IPS-18c (cell line): ENCODE results near the gene UBE2V1.

Experiments used
- H3K4me3 ChIP-seq: 2 replicates; pipeline ENCODE4 v1.7.0; 2013; ENCODE audit warnings: low read depth, mild to moderate bottlenecking, low read length, moderate library complexity; ENCODE audit not compliant: insufficient read depth
- H3K9me3 ChIP-seq: one replicate; pipeline ENCODE4 v1.6.1; 2013; ENCODE audit warnings: mild to moderate bottlenecking, low read length, moderate library complexity; ENCODE audit not compliant: control insufficient read depth, insufficient read depth

Gene UBE2V1

GRCh38 chr20:50044353-50044960 lies 68.5 kb downstream of the UBE2V1 start:
- Histone ChIP-seq H3K4me3 (no peak overlapping the region), H3K9me3 (no peaks in the 10 kb centered on the region)

GRCh38 chr20:50043573-50044352 lies 69.2 kb downstream of the UBE2V1 start:
- no peak overlapping the region for H3K4me3 ChIP-seq
- no peaks in the 10 kb centered on the region for H3K9me3 ChIP-seq

DNA sequence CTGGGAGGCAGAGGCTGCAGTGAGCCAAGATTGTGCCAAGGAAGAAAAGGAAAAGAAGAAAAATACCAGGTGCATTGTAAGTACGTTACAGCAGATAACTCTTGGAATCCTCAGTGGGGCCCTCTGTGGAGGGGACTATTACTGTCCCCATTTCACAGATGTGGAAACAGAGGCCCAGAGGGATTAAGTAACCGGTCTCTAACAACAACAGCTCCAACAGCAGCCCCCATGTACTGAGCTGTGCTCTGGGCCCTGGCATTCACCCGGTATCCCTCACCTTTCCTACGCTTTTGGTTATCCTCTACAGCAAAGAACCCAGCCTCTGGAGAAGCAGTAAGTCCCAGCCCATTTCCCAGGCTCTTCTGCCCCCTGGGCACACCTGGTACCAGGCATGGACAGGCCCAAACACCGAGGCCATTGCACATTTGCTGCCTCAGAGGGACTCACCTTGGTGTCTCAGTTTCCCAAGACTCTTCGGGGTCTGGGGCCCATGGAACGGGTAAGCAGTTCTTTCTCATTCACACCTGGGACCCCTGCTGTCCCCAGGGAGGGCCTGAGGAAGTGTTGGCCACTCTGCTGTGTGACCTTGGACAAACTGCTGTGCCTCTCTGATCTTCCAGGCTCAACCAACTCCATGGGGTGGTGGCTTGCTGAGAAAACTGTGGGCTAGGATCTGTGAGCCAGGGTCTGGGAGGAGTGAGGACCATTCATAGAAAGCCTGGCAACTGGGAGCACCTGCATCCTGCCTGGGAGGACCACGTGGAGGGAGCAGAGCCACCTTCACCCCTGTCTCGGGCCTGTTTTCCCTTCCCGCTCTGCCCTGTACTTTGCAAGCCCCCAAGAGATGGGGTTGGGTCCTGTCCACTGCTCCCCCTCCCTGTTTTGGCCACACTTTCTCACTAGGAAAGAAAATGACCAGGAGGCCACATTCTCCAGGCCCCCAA lies 70.3 kb downstream of the UBE2V1 start:
- Histone ChIP-seq H3K9me3 (no peaks in the 10 kb centered on the region), H3K4me3 (no peak overlapping the region)

- no peak overlapping the region for H3K4me3 ChIP-seq
- no peaks in the 10 kb centered on the region for H3K9me3 ChIP-seq
These were observed 71.6 kb downstream of the UBE2V1 start for GRCh38 chr20:50041246-50041873.

- Histone ChIP-seq H3K4me3 (no peak overlapping the region), H3K9me3 (no peaks in the 10 kb centered on the region)
These were observed 72.3 kb downstream of the UBE2V1 start for GRCh38 chr20:50040432-50041245.

- no peak overlapping the region for H3K4me3 ChIP-seq
- H3K9me3 ChIP-seq, result no peaks in the 10 kb centered on the region
These were observed 73.1 kb downstream of the UBE2V1 start for GRCh38 chr20:50039706-50040431.

DNA sequence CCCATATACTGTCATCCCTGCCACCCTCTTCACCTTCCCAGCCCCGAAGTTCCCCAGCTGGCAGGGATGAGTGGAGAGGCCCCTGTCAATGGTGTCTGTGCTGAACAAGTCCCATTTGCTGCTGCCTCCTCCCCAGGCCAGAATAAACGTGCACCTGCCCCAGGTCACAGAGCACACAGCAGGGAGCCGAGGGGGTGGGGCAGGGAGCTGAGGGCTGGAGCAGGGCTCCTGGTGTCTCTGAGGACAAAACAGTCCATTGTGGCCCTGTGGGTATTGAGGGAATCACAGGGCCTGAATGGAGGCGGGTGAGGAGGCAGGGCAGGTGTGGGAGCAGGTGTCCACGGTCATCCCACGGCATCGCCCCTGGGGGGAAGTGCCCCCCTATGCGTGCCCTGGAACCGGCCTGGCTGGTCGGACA lies 74.4 kb downstream of the UBE2V1 start:
- Histone ChIP-seq H3K4me3 (no peak overlapping the region), H3K9me3 (no peaks in the 10 kb centered on the region)

GRCh38 chr20:50038169-50038568 lies 74.8 kb downstream of the UBE2V1 start:
- no peak overlapping the region for H3K4me3 ChIP-seq

DNA sequence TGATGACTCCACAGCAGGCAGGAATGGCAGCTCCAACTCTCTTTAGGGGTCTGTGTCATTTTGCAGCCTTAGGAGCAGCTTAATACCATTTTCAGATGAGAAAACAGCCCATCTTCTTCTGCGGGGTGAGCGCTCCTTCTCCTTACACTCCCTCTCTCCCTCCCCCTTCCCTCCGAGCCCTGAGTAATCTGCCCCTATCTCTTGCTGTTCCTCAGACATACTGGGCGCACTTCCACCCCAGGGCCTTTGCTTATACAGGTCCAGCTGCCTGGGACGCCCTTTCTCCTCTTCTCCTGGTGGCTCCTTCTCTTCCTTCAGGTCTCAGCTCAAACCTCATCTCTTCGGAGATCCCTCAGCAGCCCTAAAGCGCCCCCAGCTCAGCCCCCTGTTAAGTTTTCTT lies 75.4 kb downstream of the UBE2V1 start:
- H3K4me3 ChIP-seq, result no peak overlapping the region
- H3K9me3 ChIP-seq, result no peaks in the 10 kb centered on the region

More at GRCh38 chr20:50038169-50038568, 74.8 kb downstream of the UBE2V1 start:
- H3K9me3 ChIP-seq, result no peaks in the 10 kb centered on the region

DNA sequence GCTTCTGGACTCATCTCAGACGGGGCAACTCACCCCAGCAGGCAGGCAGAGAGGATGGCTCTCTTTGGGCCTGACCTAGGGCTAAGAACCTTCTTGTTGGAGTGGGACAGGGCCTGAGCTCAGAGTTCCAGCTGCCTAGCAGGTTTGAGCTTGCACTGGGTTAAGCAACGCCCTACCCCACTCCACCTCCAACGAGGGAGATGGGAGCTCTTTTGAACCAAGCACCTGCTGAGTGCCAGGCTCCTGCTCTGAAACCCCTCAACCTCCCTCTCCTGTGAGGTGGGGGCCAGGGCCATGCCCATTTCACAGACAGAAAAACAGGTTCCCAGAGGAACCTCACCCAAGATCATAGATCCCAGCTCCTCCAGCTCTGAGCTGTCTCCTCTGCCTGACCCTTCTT lies 75.8 kb downstream of the UBE2V1 start:
- no peak overlapping the region for H3K4me3 ChIP-seq
- H3K9me3 ChIP-seq, result no peaks in the 10 kb centered on the region

DNA sequence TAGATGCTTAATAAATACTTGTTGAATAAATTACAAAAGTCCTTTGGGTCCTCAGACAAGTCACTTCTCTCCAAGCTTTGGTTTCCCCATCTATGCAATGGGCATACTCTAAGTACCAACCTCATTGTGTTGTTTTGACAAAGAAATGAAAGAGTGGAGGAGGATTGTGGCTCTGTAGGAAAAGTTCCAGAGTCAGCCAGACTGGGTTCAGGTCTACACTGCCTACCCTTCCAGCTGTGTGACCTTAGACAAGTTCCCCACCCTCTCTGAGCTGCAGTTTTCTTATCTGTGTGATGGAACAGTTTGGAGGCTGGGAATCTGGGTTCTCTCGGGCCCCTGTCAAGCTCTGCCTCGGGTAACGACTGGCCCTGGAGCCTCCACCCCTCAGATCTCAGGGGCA lies 76.2 kb downstream of the UBE2V1 start:
- no peaks in the 10 kb centered on the region for H3K9me3 ChIP-seq
- H3K4me3 ChIP-seq, result no peak overlapping the region

GRCh38 chr20:50034567-50035180 lies 78.3 kb downstream of the UBE2V1 start:
- H3K9me3 ChIP-seq, result no peaks in the 10 kb centered on the region
- H3K4me3 ChIP-seq, result no peak overlapping the region

DNA sequence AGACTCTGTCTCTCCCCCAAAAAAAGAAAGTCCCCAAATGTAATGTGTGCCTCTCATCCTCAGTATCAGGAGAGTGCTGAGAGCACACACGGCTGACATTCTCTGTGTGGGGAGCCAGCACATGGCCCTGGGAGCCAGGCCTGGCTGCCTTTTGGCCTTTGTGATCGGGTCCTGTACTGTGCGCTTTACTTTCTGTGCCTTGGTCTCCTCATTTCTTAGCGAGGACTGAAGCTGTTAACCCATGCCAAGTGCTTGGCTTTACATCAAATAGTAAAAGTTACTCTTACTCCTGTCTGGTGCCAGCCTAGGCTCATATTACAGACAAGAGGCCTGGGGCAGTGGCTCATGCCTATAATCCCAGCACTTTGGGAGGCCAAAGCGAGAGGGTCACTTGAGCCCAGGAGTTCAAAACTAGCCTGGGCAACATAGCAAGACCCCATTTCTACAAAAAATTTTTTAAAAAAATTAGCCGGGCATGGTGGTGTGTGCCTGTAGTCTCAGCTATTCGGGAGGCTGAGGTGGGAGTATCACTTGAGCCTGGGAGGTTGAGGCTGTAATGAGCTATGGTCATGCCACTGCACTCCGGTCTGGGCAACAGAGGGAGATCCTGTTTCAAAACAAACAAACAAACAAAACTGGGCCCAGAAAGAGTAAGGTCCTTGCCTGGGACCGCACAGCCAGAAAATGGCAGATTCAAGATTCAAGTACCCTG lies 79.8 kb downstream of the UBE2V1 start:
- Histone ChIP-seq H3K9me3 (no peaks in the 10 kb centered on the region), H3K4me3 (no peak overlapping the region)
